Right atrium auricular region (tissue), 2 donors: ENCODE results near the gene TNPO3. TPM values are rescaled to one million over a fixed set of nuclear protein-coding genes. Genes with fewer than 3 reads are reported as not detected.
"Not testable (repeated sequence)": the region's sequence is repeated elsewhere in the genome, so short reads cannot be mapped to it uniquely, and the experiment has no call there.

ENCODE experiments used
- DNase-seq: peaks from one replicate; pipeline ENCODE4 v3.0.0-alpha.2; 2019; ENCODE audit warnings: low spot score
- H3K27ac ChIP-seq, 2 donors: fragments of 200-600 bp; sonication (generic); 1 replicate in 1 of 2; 2 replicates in 1 of 2; pipeline ENCODE4 v1.5.1; 2016 to 2019
- H3K27me3 ChIP-seq, 2 donors: fragments of 200-600 bp; sonication (generic); one replicate each; pipeline versions ENCODE4 v1.5.1 to v1.6.0; 2017 to 2019
- H3K36me3 ChIP-seq: fragments of 200-600 bp; sonication (generic); one replicate; pipeline ENCODE4 v1.5.1; 2016
- H3K4me1 ChIP-seq, 2 donors: fragments of 200-600 bp; sonication (generic); one replicate each; pipeline versions ENCODE4 v1.5.1 to v1.6.0; 2017 to 2019
- H3K4me3 ChIP-seq, 2 donors: fragments of 200-600 bp; sonication (generic); 1 replicate in 1 of 2; 2 replicates in 1 of 2; pipeline ENCODE4 v1.5.1; 2017 to 2019; ENCODE audit warnings: mild to moderate bottlenecking in 1 of 2, moderate library complexity in 1 of 2
- H3K9me3 ChIP-seq, 2 donors: fragments of 200-600 bp; sonication (generic); one replicate each; pipeline ENCODE4 v1.5.1; 2019
- total RNA-seq, 2 donors: library from RNA; depleted of rRNA; stranded (reverse); fragments of >200 nt; gene quantifications; one replicate each; pipeline ENCODE4 v1.1.0, GENCODE V29; 2016
- TF ChIP-seq, protein P1 (sequence below), 2 donors: fragments of 200-600 bp; sonication (generic); IDR thresholded peaks; one replicate each; pipeline ENCODE4 v1.5.1; 2019; ENCODE audit warnings: antibody characterized with exemption in 2 of 2

TNPO3 gene
- total RNA-seq, 2 donors from 2014 or later: 23.5 to 23.6 TPM

DNA sequence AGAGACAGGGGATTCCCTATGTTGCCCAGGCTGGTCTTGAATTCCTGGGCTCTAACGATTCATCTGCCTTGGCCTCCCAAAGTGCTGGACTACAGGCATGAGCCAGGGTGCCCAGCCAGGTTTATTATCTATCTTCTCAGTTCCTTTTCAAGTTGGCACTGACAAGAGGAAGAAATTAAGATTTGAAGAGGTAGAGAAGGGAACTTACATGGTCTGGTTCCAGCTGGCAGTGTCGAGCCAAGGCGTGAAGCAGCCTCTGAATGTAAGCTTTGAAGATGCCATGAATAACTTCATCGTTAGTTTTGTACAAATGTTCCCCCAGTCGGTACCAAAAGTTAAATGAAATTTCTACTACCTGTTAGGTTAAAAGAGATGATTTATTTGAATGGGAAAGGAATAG is 57.7 kb downstream of the TNPO3 start:
- DNase-seq: no peak
- Histone ChIP-seq H3K36me3 (peaks cover 65% of the 10 kb centered on the region), H3K27ac (no peak overlapping the region), H3K4me3 (no peak overlapping the region), H3K4me1 (no peaks in the 10 kb centered on the region), H3K27me3 (no peaks in the 10 kb centered on the region), H3K9me3 (no peaks in the 10 kb centered on the region)
- TF ChIP-seq, protein P1, sequence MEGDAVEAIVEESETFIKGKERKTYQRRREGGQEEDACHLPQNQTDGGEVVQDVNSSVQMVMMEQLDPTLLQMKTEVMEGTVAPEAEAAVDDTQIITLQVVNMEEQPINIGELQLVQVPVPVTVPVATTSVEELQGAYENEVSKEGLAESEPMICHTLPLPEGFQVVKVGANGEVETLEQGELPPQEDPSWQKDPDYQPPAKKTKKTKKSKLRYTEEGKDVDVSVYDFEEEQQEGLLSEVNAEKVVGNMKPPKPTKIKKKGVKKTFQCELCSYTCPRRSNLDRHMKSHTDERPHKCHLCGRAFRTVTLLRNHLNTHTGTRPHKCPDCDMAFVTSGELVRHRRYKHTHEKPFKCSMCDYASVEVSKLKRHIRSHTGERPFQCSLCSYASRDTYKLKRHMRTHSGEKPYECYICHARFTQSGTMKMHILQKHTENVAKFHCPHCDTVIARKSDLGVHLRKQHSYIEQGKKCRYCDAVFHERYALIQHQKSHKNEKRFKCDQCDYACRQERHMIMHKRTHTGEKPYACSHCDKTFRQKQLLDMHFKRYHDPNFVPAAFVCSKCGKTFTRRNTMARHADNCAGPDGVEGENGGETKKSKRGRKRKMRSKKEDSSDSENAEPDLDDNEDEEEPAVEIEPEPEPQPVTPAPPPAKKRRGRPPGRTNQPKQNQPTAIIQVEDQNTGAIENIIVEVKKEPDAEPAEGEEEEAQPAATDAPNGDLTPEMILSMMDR (IDR thresholded peaks at IDR 0.05): no peak

DNA sequence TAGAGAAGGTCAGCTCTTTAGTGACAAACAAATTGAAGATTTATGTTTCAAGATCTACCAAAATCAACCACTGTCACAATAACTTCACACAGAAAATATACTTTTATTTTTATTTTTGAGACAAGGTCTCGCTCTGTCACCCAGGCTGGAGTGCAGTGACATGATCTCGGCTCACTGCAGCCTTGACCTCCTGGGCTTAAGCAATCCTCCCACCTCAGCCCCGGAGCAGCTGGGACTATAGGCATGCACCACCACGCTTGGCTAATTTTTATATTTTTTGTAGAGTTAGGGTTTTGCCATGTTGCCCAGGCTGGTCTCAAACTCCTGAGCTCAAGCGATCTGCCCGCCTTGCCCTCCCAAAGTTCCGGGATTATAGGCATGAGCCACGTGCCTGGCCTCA is 60.4 kb downstream of the TNPO3 start:
- H3K9me3 ChIP-seq, H3K27me3 ChIP-seq, DNase-seq, H3K4me3 ChIP-seq, H3K4me1 ChIP-seq, H3K27ac ChIP-seq: not testable (repeated sequence)
- H3K36me3 ChIP-seq: peaks cover 66% of the 10 kb centered on the region

DNA sequence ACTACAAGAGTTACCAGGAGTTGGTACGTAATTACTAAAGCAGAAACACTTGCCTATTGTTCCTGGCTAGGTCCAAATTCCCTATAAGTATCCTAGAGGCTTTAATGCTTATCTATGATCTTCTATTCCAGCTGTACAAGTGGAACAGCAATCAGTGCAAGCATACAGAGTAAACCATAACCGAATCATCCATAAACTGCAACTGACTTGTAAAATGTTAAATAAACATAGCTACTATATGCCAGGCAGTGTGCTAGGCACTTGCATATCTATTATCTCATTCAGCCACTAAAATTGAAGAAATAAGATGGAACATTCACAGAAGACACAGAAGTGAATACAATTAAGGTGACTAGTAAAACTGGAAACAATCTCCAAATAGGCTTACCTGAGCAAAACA is 61.5 kb downstream of the TNPO3 start:
- DNase-seq: no peak
- H3K9me3 ChIP-seq: no peaks in the 10 kb centered on the region
- H3K27me3 ChIP-seq: no peaks in the 10 kb centered on the region
- no peak overlapping the region for H3K4me3 ChIP-seq
- H3K27ac ChIP-seq: no peak overlapping the region
- TF ChIP-seq, protein P1 (IDR thresholded peaks at IDR 0.05): no peak
- H3K36me3 ChIP-seq: peaks cover 59% of the 10 kb centered on the region
- no peaks in the 10 kb centered on the region for H3K4me1 ChIP-seq

DNA sequence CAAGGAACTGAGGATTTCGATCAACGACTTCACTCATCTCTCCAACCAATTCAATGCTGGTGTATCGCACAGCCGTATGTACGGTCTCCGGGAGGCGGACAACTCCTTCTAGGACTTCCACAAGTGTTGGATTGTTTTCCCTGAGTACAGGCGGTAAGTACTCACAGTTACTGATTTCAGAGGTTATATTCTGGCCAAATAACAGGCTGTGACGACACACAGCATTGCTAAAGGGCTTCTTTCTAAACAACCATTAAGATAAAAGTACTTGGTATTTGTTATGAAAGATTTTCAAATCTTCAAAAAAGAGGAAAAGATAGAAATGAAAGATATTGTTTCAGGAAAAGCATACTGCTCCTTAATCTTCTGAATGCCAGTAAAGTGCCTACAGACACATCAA is 65.0 kb downstream of the TNPO3 start:
- Histone ChIP-seq H3K27ac (no peak overlapping the region), H3K4me3 (no peak overlapping the region), H3K9me3 (no peaks in the 10 kb centered on the region), H3K27me3 (no peaks in the 10 kb centered on the region), H3K4me1 (no peaks in the 10 kb centered on the region), H3K36me3 (peaks cover 47% of the 10 kb centered on the region)
- TF ChIP-seq, protein P1 (IDR thresholded peaks at IDR 0.05): no peak
- no peak for DNase-seq

DNA sequence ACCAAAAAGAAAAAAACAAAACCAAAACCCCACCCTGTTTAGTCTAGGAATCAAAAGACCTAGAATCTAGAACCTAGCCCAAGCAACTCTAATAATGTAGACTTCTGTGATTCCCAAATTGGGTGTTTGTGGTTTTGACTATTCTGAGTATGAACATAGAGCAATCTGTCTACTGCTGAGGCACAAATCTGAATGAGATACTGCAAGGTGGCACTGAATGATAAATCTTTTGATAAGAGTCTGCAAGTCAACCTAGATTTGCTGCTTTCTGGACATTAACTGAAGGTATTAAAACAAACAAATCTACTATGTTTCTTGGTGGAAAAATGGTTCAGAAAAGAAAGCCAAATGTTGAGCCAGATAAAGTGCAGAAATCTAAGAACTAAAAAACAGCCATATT is 66.5 kb downstream of the TNPO3 start:
- H3K36me3 ChIP-seq: peaks cover 47% of the 10 kb centered on the region
- H3K27ac ChIP-seq: no peak overlapping the region
- no peak for DNase-seq
- H3K4me3 ChIP-seq: no peak overlapping the region
- H3K27me3 ChIP-seq: no peaks in the 10 kb centered on the region
- H3K9me3 ChIP-seq: no peaks in the 10 kb centered on the region
- TF ChIP-seq, protein P1 (IDR thresholded peaks at IDR 0.05): no peak
- no peaks in the 10 kb centered on the region for H3K4me1 ChIP-seq

DNA sequence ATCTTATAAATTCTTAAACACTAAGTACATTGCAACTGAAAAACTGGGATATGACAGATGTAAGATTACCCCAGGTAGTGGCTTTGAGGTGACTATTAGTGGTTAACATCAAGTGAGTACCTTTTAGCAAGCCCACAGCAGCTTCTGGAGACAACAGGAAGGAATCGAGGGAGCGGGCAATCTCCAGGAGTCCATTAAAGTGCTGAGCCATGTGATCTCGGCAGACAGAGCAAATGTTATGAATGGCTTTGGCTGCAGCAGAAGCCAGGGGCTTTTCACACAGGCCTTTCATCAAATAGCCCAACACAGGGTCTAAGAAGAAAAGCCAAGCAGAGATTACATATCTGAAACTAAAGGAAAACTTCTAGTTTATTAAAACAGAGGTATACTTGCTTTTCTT is 68.3 kb downstream of the TNPO3 start:
- no peaks in the 10 kb centered on the region for H3K9me3 ChIP-seq
- TF ChIP-seq, protein P1 (IDR thresholded peaks at IDR 0.05): no peak
- no peak overlapping the region for H3K4me3 ChIP-seq
- H3K4me1 ChIP-seq: no peaks in the 10 kb centered on the region
- H3K27me3 ChIP-seq: no peaks in the 10 kb centered on the region
- no peak for DNase-seq
- peaks cover 52% of the 10 kb centered on the region for H3K36me3 ChIP-seq
- H3K27ac ChIP-seq: no peak overlapping the region
